Measurements from ENCODE around the gene SLC35A4.

The SLC35A4 gene

GRCh38 chr5:140564196-140565023 lies at the start of gene SLC35A4, which contains the start of gene APBB3:
TSS of gene SLC35A4 (plus strand) at chr5:140564828. CDS start at chr5:140567170, 2,342 bp downstream.
TSS of gene APBB3 (minus strand) at chr5:140564598. CDS start at chr5:140564245, 353 bp downstream.
- peak; percentile 94 to 97 for DNase-seq

GRCh38 chr5:140524003-140524402 lies 40.6 kb upstream of the SLC35A4 start:
- DNase-seq = no peak

- DNase-seq = no peak
Observed at GRCh38 chr5:140540227-140540626, 24.4 kb upstream of the SLC35A4 start.

GRCh38 chr5:140542972-140543371 lies 21.7 kb upstream of the SLC35A4 start:
- no peak for DNase-seq

- DNase-seq = no peak
Observed at GRCh38 chr5:140544986-140545385, 19.6 kb upstream of the SLC35A4 start.

GRCh38 chr5:140545606-140546005 lies 19.0 kb upstream of the SLC35A4 start:
- no peak for DNase-seq

GRCh38 chr5:140546851-140547507 lies 17.6 kb upstream of the SLC35A4 start:
- DNase-seq = no peak

GRCh38 chr5:140547508-140548299 lies 16.9 kb upstream of the SLC35A4 start, which contains the start of gene EIF4EBP3:
TSS of gene EIF4EBP3 (plus strand) at chr5:140547662. CDS start at chr5:140547738, 76 bp downstream.
- peak; percentile 81 to 86 for DNase-seq

- DNase-seq = no peak
Observed at GRCh38 chr5:140548300-140548688, 16.3 kb upstream of the SLC35A4 start.

GRCh38 chr5:140548791-140549190 lies 15.8 kb upstream of the SLC35A4 start:
- no peak for DNase-seq

GRCh38 chr5:140549237-140550144 lies 15.1 kb upstream of the SLC35A4 start:
- DNase-seq = no peak

GRCh38 chr5:140550147-140551079 lies 14.2 kb upstream of the SLC35A4 start:
- DNase-seq = no peak

- DNase-seq = no peak
Observed at GRCh38 chr5:140551872-140552271, 12.8 kb upstream of the SLC35A4 start.

- DNase-seq = no peak
Observed at GRCh38 chr5:140553657-140554056, 11.0 kb upstream of the SLC35A4 start.

- DNase-seq = no peak
Observed at GRCh38 chr5:140554454-140554853, 10.2 kb upstream of the SLC35A4 start.

GRCh38 chr5:140555747-140556312 lies 8.8 kb upstream of the SLC35A4 start:
- no peak for DNase-seq

GRCh38 chr5:140556438-140556837 lies 8.2 kb upstream of the SLC35A4 start:
- no peak for DNase-seq

- DNase-seq = peak; percentile 63 to 64
Observed at GRCh38 chr5:140557136-140557805, 7.4 kb upstream of the SLC35A4 start, which contains the start of gene SRA1. TSS of gene SRA1 (minus strand) at chr5:140557473. CDS start at chr5:140557452, 21 bp downstream.

- no peak for DNase-seq
Observed at GRCh38 chr5:140557965-140558364, 6.7 kb upstream of the SLC35A4 start.

GRCh38 chr5:140558542-140558941 lies 6.1 kb upstream of the SLC35A4 start:
- no peak for DNase-seq
